Chondrocyte (in vitro differentiated cells): Measurements from ENCODE around the gene UVRAG. TPM values are rescaled to one million over a fixed set of nuclear protein-coding genes. Genes with fewer than 3 reads are reported as not detected.

Experiments used
- DNase-seq: peaks from one replicate; pipeline ENCODE4 v3.0.0; 2021; ENCODE audit warnings: mixed read lengths, low spot score
- H3K27ac Mint-ChIP-seq: one replicate; pipeline ENCODE4 v1.8.0; 2021; ENCODE audit warnings: mild to moderate bottlenecking, moderate library complexity, mixed read lengths; ENCODE audit not compliant: unreplicated experiment
- H3K27me3 Mint-ChIP-seq: 2 replicates; pipeline ENCODE4 v1.8.0; 2021; ENCODE audit warnings: low read depth, mixed read lengths
- H3K36me3 Mint-ChIP-seq: 2 replicates; pipeline ENCODE4 v1.8.0; 2021; ENCODE audit warnings: low read depth, mixed read lengths
- H3K4me1 Mint-ChIP-seq: 2 replicates; pipeline ENCODE4 v1.8.0; 2021; ENCODE audit warnings: low read depth, mild to moderate bottlenecking, mixed read lengths
- H3K4me3 Mint-ChIP-seq: one replicate; pipeline ENCODE4 v1.8.0; 2021; ENCODE audit warnings: mild to moderate bottlenecking, moderate library complexity, mixed read lengths; ENCODE audit not compliant: unreplicated experiment
- H3K9me3 Mint-ChIP-seq: 2 replicates; pipeline ENCODE4 v1.8.0; 2021; ENCODE audit warnings: low read depth, mixed read lengths
- CTCF ChIP-seq: fragments of 200-600 bp; sonication (generic); IDR thresholded peaks from 2 replicates; pipeline ENCODE4 v1.5.0; 2021; ENCODE audit warnings: antibody characterized with exemption, mild to moderate bottlenecking, moderate library complexity
- total RNA-seq: library from RNA; stranded (reverse); gene quantifications from 3 replicates; pipeline ENCODE4 v1.2.1, GENCODE V29; 2021

The UVRAG gene
- total RNA-seq, 1 donor from 2014 or later: 16.9 TPM

GRCh38 chr11:76064192-76064591 is 249.2 kb downstream of the UVRAG start:
- peaks cover 15% of the 10 kb centered on the region for H3K36me3 Mint-ChIP-seq
- H3K27ac Mint-ChIP-seq: no peak overlapping the region

GRCh38 chr11:76067099-76067498 is 252.1 kb downstream of the UVRAG start:
- Mint-ChIP-seq H3K27me3 (no peaks in the 10 kb centered on the region), H3K27ac (no peak overlapping the region), H3K9me3 (no peaks in the 10 kb centered on the region), H3K4me3 (no peak overlapping the region), H3K36me3 (peaks cover 7% of the 10 kb centered on the region), H3K4me1 (peaks cover 16% of the 10 kb centered on the region)
- no peak for DNase-seq
- TF ChIP-seq CTCF: no peak

More at GRCh38 chr11:76064192-76064591, 249.2 kb downstream of the UVRAG start:
- no peak for DNase-seq
- H3K9me3 Mint-ChIP-seq: no peaks in the 10 kb centered on the region
- no peaks in the 10 kb centered on the region for H3K27me3 Mint-ChIP-seq
- no peak for TF ChIP-seq CTCF
- peaks cover 2% of the 10 kb centered on the region for H3K4me1 Mint-ChIP-seq
- no peak overlapping the region for H3K4me3 Mint-ChIP-seq

GRCh38 chr11:76069001-76069400 is 254.0 kb downstream of the UVRAG start:
- H3K4me1 Mint-ChIP-seq: peaks cover 33% of the 10 kb centered on the region
- H3K9me3 Mint-ChIP-seq: no peaks in the 10 kb centered on the region
- H3K4me3 Mint-ChIP-seq: no peak overlapping the region
- H3K36me3 Mint-ChIP-seq: peaks cover 6% of the 10 kb centered on the region
- no peak overlapping the region for H3K27ac Mint-ChIP-seq
- DNase-seq: no peak
- no peaks in the 10 kb centered on the region for H3K27me3 Mint-ChIP-seq
- TF ChIP-seq CTCF: no peak

- Mint-ChIP-seq H3K36me3 (peaks cover 6% of the 10 kb centered on the region), H3K4me1 (peaks cover 52% of the 10 kb centered on the region), H3K9me3 (no peaks in the 10 kb centered on the region), H3K27ac (no peak overlapping the region), H3K4me3 (no peak overlapping the region), H3K27me3 (no peaks in the 10 kb centered on the region)
- no peak for DNase-seq
- TF ChIP-seq CTCF: no peak
These were observed 256.1 kb downstream of the UVRAG start for GRCh38 chr11:76071090-76071489.

- DNase-seq: no peak
- Mint-ChIP-seq H3K27me3 (no peaks in the 10 kb centered on the region), H3K36me3 (no peaks in the 10 kb centered on the region), H3K4me1 (peaks cover 65% of the 10 kb centered on the region), H3K27ac (no peak overlapping the region), H3K4me3 (no peak overlapping the region), H3K9me3 (no peaks in the 10 kb centered on the region)
- no peak for TF ChIP-seq CTCF
These were observed 258.7 kb downstream of the UVRAG start for GRCh38 chr11:76073724-76074123.
